ENCODE measurements around the gene AKAP6. TPM values are rescaled to one million over a fixed set of nuclear protein-coding genes. Genes with fewer than 3 reads are reported as not detected.

AKAP6 gene
- total RNA-seq, 1 donor from 2014 or later = 600 TPM

DNA sequence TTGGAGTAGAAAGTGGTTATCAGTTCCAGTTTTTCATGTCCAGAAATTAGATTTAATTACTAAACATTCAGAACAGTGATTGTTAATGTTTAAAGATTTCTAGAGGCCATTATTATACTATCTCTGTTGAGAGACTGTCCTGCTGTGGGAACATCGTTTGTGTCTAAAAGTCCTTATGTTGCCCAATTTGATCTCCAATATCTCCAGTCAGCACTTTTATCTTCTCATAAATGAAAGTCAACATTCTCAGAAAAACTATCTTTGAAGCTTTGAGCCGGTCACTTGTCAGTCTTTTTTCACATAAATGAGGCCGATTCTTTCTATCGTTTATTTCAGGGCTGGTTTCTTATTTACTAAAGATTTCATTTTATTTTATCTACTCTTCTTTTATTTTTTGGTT is 518.8 kb downstream of the AKAP6 start:
- TF ChIP-seq, protein P1, sequence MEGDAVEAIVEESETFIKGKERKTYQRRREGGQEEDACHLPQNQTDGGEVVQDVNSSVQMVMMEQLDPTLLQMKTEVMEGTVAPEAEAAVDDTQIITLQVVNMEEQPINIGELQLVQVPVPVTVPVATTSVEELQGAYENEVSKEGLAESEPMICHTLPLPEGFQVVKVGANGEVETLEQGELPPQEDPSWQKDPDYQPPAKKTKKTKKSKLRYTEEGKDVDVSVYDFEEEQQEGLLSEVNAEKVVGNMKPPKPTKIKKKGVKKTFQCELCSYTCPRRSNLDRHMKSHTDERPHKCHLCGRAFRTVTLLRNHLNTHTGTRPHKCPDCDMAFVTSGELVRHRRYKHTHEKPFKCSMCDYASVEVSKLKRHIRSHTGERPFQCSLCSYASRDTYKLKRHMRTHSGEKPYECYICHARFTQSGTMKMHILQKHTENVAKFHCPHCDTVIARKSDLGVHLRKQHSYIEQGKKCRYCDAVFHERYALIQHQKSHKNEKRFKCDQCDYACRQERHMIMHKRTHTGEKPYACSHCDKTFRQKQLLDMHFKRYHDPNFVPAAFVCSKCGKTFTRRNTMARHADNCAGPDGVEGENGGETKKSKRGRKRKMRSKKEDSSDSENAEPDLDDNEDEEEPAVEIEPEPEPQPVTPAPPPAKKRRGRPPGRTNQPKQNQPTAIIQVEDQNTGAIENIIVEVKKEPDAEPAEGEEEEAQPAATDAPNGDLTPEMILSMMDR (IDR thresholded peaks at IDR 0.05; ENCODE audit: partially characterized antibody, unreplicated experiment) = no peak
- peaks cover 2% of the 10 kb centered on the region for H3K9me3 Mint-ChIP-seq (ENCODE audit: unreplicated experiment)
- no peaks in the 10 kb centered on the region for H3K36me3 Mint-ChIP-seq (ENCODE audit: unreplicated experiment)
- H3K27ac Mint-ChIP-seq (ENCODE audit: unreplicated experiment) = no peak overlapping the region
- H3K4me1 Mint-ChIP-seq (ENCODE audit: low read depth, unreplicated experiment) = no peaks in the 10 kb centered on the region
- no peak for DNase-seq
- no peak overlapping the region for H3K4me3 Mint-ChIP-seq (ENCODE audit: unreplicated experiment)
- H3K27me3 Mint-ChIP-seq (ENCODE audit: unreplicated experiment) = peaks cover 2% of the 10 kb centered on the region

DNA sequence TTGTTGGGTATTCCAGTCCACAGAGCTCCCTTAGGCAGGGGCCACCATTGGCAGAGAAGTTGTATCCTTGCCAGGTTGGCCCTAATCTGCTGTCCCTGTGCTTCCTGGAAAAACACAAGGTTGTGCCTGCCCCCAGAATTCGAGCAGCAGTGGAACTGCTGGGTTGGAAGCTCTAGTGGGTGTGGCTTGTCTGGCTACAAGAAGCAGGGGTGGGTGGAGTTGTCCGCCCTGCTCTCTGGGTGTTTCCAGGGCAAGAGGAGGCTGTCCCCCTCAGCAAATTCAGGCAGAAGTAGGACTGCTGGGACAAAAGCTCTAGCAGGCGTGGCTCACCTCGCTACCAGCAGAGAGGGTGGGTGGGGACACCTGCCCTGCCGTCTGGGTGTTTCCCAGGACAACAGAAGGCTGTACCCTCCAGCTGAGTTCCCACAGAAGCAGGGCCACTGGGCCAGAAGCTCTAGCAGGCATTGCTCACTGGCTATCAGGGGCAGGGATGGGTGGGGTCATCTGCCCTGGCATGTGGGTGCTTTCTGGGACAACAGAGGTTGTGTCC is 536.8 kb downstream of the AKAP6 start:
- DNase-seq = no peak
- no peaks in the 10 kb centered on the region for H3K4me1 Mint-ChIP-seq (ENCODE audit: low read depth, unreplicated experiment)
- peaks cover 1% of the 10 kb centered on the region for H3K9me3 Mint-ChIP-seq (ENCODE audit: unreplicated experiment)
- no peak overlapping the region for H3K4me3 Mint-ChIP-seq (ENCODE audit: unreplicated experiment)
- no peaks in the 10 kb centered on the region for H3K27me3 Mint-ChIP-seq (ENCODE audit: unreplicated experiment)
- H3K36me3 Mint-ChIP-seq (ENCODE audit: unreplicated experiment) = no peaks in the 10 kb centered on the region
- TF ChIP-seq, protein P1 (IDR thresholded peaks at IDR 0.05; ENCODE audit: partially characterized antibody, unreplicated experiment) = no peak
- H3K27ac Mint-ChIP-seq (ENCODE audit: unreplicated experiment) = no peak overlapping the region

DNA sequence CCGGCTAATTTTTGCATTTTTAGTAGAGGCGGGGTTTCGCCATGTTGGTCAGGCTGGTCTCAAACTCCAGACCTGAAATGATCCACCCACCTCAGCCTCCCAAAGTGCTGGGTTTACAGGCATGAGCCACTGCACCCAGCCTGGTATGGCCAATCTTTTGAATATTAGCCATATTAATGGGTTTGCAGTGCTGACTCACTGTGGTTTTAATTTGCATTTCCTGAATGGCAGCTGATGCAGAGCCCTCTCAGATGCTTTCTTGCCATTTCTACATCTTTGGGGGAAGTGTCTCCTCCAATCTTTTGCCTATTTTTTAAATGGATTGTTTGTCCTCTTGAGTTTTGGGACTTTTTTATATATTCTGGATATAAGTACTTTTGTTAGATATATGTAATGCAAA is 554.1 kb downstream of the AKAP6 start:
- Mint-ChIP-seq H3K27me3 (ENCODE audit: unreplicated experiment) (peaks cover 2% of the 10 kb centered on the region), H3K4me1 (ENCODE audit: low read depth, unreplicated experiment) (no peaks in the 10 kb centered on the region), H3K4me3 (ENCODE audit: unreplicated experiment) (no peak overlapping the region), H3K27ac (ENCODE audit: unreplicated experiment) (no peak overlapping the region), H3K9me3 (ENCODE audit: unreplicated experiment) (no peaks in the 10 kb centered on the region), H3K36me3 (ENCODE audit: unreplicated experiment) (peaks cover 6% of the 10 kb centered on the region)
- DNase-seq = no peak
- TF ChIP-seq, protein P1 (IDR thresholded peaks at IDR 0.05; ENCODE audit: partially characterized antibody, unreplicated experiment) = no peak

Other genes with a start within 250 kb of the AKAP6 start
- gene RNU6-7, start 127.3 kb upstream of the AKAP6 start, total RNA-seq (ENCODE audit: unreplicated experiment) = not detected
- not detected for gene RNU6-8, start 126.0 kb upstream of the AKAP6 start, total RNA-seq (ENCODE audit: unreplicated experiment)

Data from glutamatergic neuron (in vitro differentiated cells).